ENCODE measurements around the gene LHX2. TPM values are rescaled to one million over a fixed set of nuclear protein-coding genes. Genes with fewer than 3 reads are reported as not detected.

The LHX2 gene
- total RNA-seq (0.19 TPM), polyA plus RNA-seq (0.57 TPM)
- long read RNA-seq, donor 1: 0 reads
- long read RNA-seq, donor 2: 0 reads
- long read RNA-seq, donor 3: 0 reads
- long read RNA-seq, donor 4: 0 reads
- long read RNA-seq, donor 5: 0 reads
- long read RNA-seq, donor 6: 0 reads
- long read RNA-seq, donor 7: 0 reads
- long read RNA-seq, donor 8: 0 reads
- long read RNA-seq, donor 9: 0 reads
- long read RNA-seq, donor 10: 0 reads

GRCh38 chr9:124011460-124012301 lies at the start of gene LHX2:
LHX2 (plus strand) TSS chr9:124011768; CDS start chr9:124012349, 581 bp downstream.
- Histone ChIP-seq H3K27me3 (ENCODE audit: control insufficient read depth in 2 of 2, insufficient read depth in 1 of 2, low read length in 1 of 2) (peaks cover 99 to 100% of the 10 kb centered on the region in 2 donors), H3K27ac (ENCODE audit: low read depth in 1 of 2, low read length in 1 of 2) (no peak within 1 kb of the TSS), H3K4me1 (ENCODE audit: control insufficient read depth in 2 of 2, insufficient read depth in 2 of 2, low read length in 2 of 2) (peaks cover 3 to 13% of the 10 kb centered on the region in 2 donors), H3K4me3 (ENCODE audit: low read length in 2 of 2) (peak within 1 kb of the TSS in 1 of 2 donors; percentile 23), H3K36me3 (ENCODE audit: control insufficient read depth in 2 of 2, insufficient read depth in 2 of 2, low read length in 1 of 2) (no peaks in the 10 kb centered on the region), H3K9me3 (ENCODE audit: control insufficient read depth in 2 of 2, insufficient read depth in 1 of 2, low read length in 1 of 2) (peaks cover 2 to 17% of the 10 kb centered on the region in 2 donors)
- peak in 1 of 9 donors; percentile 48 for DNase-seq (ENCODE audit: low read depth in 6 of 9, low spot score in 9 of 9)
- 3% methylated on average over 95 of the region's 95 CpGs for WGBS

GRCh38 chr9:123964761-123965160 lies 46.8 kb upstream of the LHX2 start:
- H3K27ac ChIP-seq (ENCODE audit: low read depth in 1 of 2, low read length in 1 of 2): no peak overlapping the region
- no peak for DNase-seq (ENCODE audit: low read depth in 6 of 9, low spot score in 9 of 9)
- peaks cover 0 to 2% of the 10 kb centered on the region in 2 donors for H3K4me1 ChIP-seq (ENCODE audit: control insufficient read depth in 2 of 2, insufficient read depth in 2 of 2, low read length in 2 of 2)
- whole genome bisulfite sequencing: 9% methylated on average over 12 of the region's 12 CpGs
- peaks cover 0 to 25% of the 10 kb centered on the region in 2 donors for H3K27me3 ChIP-seq (ENCODE audit: control insufficient read depth in 2 of 2, insufficient read depth in 1 of 2, low read length in 1 of 2)
- H3K9me3 ChIP-seq (ENCODE audit: control insufficient read depth in 2 of 2, insufficient read depth in 1 of 2, low read length in 1 of 2): no peaks in the 10 kb centered on the region
- no peaks in the 10 kb centered on the region for H3K36me3 ChIP-seq (ENCODE audit: control insufficient read depth in 2 of 2, insufficient read depth in 2 of 2, low read length in 1 of 2)
- no peak overlapping the region for H3K4me3 ChIP-seq (ENCODE audit: low read length in 2 of 2)

GRCh38 chr9:123965801-123966686 lies 45.5 kb upstream of the LHX2 start:
- H3K4me3 ChIP-seq (ENCODE audit: low read length in 2 of 2): no peak overlapping the region
- H3K4me1 ChIP-seq (ENCODE audit: control insufficient read depth in 2 of 2, insufficient read depth in 2 of 2, low read length in 2 of 2): peaks cover 0 to 2% of the 10 kb centered on the region in 2 donors
- DNase-seq (ENCODE audit: low read depth in 6 of 9, low spot score in 9 of 9): no peak
- H3K9me3 ChIP-seq (ENCODE audit: control insufficient read depth in 2 of 2, insufficient read depth in 1 of 2, low read length in 1 of 2): no peaks in the 10 kb centered on the region
- peaks cover 0 to 25% of the 10 kb centered on the region in 2 donors for H3K27me3 ChIP-seq (ENCODE audit: control insufficient read depth in 2 of 2, insufficient read depth in 1 of 2, low read length in 1 of 2)
- WGBS: 65% methylated on average over 8 of the region's 8 CpGs
- no peak overlapping the region for H3K27ac ChIP-seq (ENCODE audit: low read depth in 1 of 2, low read length in 1 of 2)
- no peaks in the 10 kb centered on the region for H3K36me3 ChIP-seq (ENCODE audit: control insufficient read depth in 2 of 2, insufficient read depth in 2 of 2, low read length in 1 of 2)

GRCh38 chr9:123967323-123967722 lies 44.2 kb upstream of the LHX2 start:
- peaks cover 0 to 23% of the 10 kb centered on the region in 2 donors for H3K27me3 ChIP-seq (ENCODE audit: control insufficient read depth in 2 of 2, insufficient read depth in 1 of 2, low read length in 1 of 2)
- H3K4me3 ChIP-seq (ENCODE audit: low read length in 2 of 2): no peak overlapping the region
- peaks cover 0 to 2% of the 10 kb centered on the region in 2 donors for H3K4me1 ChIP-seq (ENCODE audit: control insufficient read depth in 2 of 2, insufficient read depth in 2 of 2, low read length in 2 of 2)
- no peaks in the 10 kb centered on the region for H3K36me3 ChIP-seq (ENCODE audit: control insufficient read depth in 2 of 2, insufficient read depth in 2 of 2, low read length in 1 of 2)
- no peak overlapping the region for H3K27ac ChIP-seq (ENCODE audit: low read depth in 1 of 2, low read length in 1 of 2)
- H3K9me3 ChIP-seq (ENCODE audit: control insufficient read depth in 2 of 2, insufficient read depth in 1 of 2, low read length in 1 of 2): peaks cover 0 to 3% of the 10 kb centered on the region in 2 donors
- DNase-seq (ENCODE audit: low read depth in 6 of 9, low spot score in 9 of 9): no peak

- Histone ChIP-seq H3K4me3 (ENCODE audit: low read length in 2 of 2) (no peak overlapping the region), H3K27me3 (ENCODE audit: control insufficient read depth in 2 of 2, insufficient read depth in 1 of 2, low read length in 1 of 2) (peaks cover 0 to 6% of the 10 kb centered on the region in 2 donors), H3K9me3 (ENCODE audit: control insufficient read depth in 2 of 2, insufficient read depth in 1 of 2, low read length in 1 of 2) (peaks cover 0 to 10% of the 10 kb centered on the region in 2 donors), H3K36me3 (ENCODE audit: control insufficient read depth in 2 of 2, insufficient read depth in 2 of 2, low read length in 1 of 2) (no peaks in the 10 kb centered on the region), H3K4me1 (ENCODE audit: control insufficient read depth in 2 of 2, insufficient read depth in 2 of 2, low read length in 2 of 2) (no peaks in the 10 kb centered on the region), H3K27ac (ENCODE audit: low read depth in 1 of 2, low read length in 1 of 2) (no peak overlapping the region)
- no peak for DNase-seq (ENCODE audit: low read depth in 6 of 9, low spot score in 9 of 9)
- 98% methylated on average over 8 of the region's 8 CpGs for WGBS
Measured at GRCh38 chr9:123972618-123973017, 39.0 kb upstream of the LHX2 start.

GRCh38 chr9:123973590-123974223 lies 37.9 kb upstream of the LHX2 start:
- Histone ChIP-seq H3K9me3 (ENCODE audit: control insufficient read depth in 2 of 2, insufficient read depth in 1 of 2, low read length in 1 of 2) (peaks cover 0 to 10% of the 10 kb centered on the region in 2 donors), H3K4me3 (ENCODE audit: low read length in 2 of 2) (no peak overlapping the region), H3K27me3 (ENCODE audit: control insufficient read depth in 2 of 2, insufficient read depth in 1 of 2, low read length in 1 of 2) (peaks cover 0 to 6% of the 10 kb centered on the region in 2 donors), H3K36me3 (ENCODE audit: control insufficient read depth in 2 of 2, insufficient read depth in 2 of 2, low read length in 1 of 2) (no peaks in the 10 kb centered on the region), H3K27ac (ENCODE audit: low read depth in 1 of 2, low read length in 1 of 2) (no peak overlapping the region), H3K4me1 (ENCODE audit: control insufficient read depth in 2 of 2, insufficient read depth in 2 of 2, low read length in 2 of 2) (no peaks in the 10 kb centered on the region)
- no peak for DNase-seq (ENCODE audit: low read depth in 6 of 9, low spot score in 9 of 9)
- WGBS: 94% methylated on average over 9 of the region's 9 CpGs

- whole genome bisulfite sequencing: 88% methylated on average over 12 of the region's 12 CpGs
- H3K27me3 ChIP-seq (ENCODE audit: control insufficient read depth in 2 of 2, insufficient read depth in 1 of 2, low read length in 1 of 2): peaks cover 0 to 10% of the 10 kb centered on the region in 2 donors
- peaks cover 0 to 10% of the 10 kb centered on the region in 2 donors for H3K9me3 ChIP-seq (ENCODE audit: control insufficient read depth in 2 of 2, insufficient read depth in 1 of 2, low read length in 1 of 2)
- no peak for DNase-seq (ENCODE audit: low read depth in 6 of 9, low spot score in 9 of 9)
- H3K4me1 ChIP-seq (ENCODE audit: control insufficient read depth in 2 of 2, insufficient read depth in 2 of 2, low read length in 2 of 2): no peaks in the 10 kb centered on the region
- no peak overlapping the region for H3K4me3 ChIP-seq (ENCODE audit: low read length in 2 of 2)
- H3K27ac ChIP-seq (ENCODE audit: low read depth in 1 of 2, low read length in 1 of 2): no peak overlapping the region
- no peaks in the 10 kb centered on the region for H3K36me3 ChIP-seq (ENCODE audit: control insufficient read depth in 2 of 2, insufficient read depth in 2 of 2, low read length in 1 of 2)
Measured at GRCh38 chr9:123974471-123974870, 37.1 kb upstream of the LHX2 start.

- WGBS: 84% methylated on average over 3 of the region's 3 CpGs
- no peak for DNase-seq (ENCODE audit: low read depth in 6 of 9, low spot score in 9 of 9)
- no peaks in the 10 kb centered on the region for H3K36me3 ChIP-seq (ENCODE audit: control insufficient read depth in 2 of 2, insufficient read depth in 2 of 2, low read length in 1 of 2)
Measured at GRCh38 chr9:123975871-123976270, 35.7 kb upstream of the LHX2 start.

More at GRCh38 chr9:123975871-123976270, 35.7 kb upstream of the LHX2 start:
- H3K9me3 ChIP-seq (ENCODE audit: control insufficient read depth in 2 of 2, insufficient read depth in 1 of 2, low read length in 1 of 2): peaks cover 0 to 10% of the 10 kb centered on the region in 2 donors
- peaks cover 3 to 18% of the 10 kb centered on the region in 2 donors for H3K27me3 ChIP-seq (ENCODE audit: control insufficient read depth in 2 of 2, insufficient read depth in 1 of 2, low read length in 1 of 2)
- H3K27ac ChIP-seq (ENCODE audit: low read depth in 1 of 2, low read length in 1 of 2): no peak overlapping the region
- H3K4me3 ChIP-seq (ENCODE audit: low read length in 2 of 2): no peak overlapping the region
- no peaks in the 10 kb centered on the region for H3K4me1 ChIP-seq (ENCODE audit: control insufficient read depth in 2 of 2, insufficient read depth in 2 of 2, low read length in 2 of 2)

Measured in thymus (tissue), 14 donors.